Neural cell (in vitro differentiated cells): ENCODE results near the gene ARSB. TPM values are rescaled to one million over a fixed set of nuclear protein-coding genes. Genes with fewer than 3 reads are reported as not detected.
A peak's percentile ranks its signal among the peaks of the same experiment; 100 is the strongest.
"Not testable (repeated sequence)": the region's sequence is repeated elsewhere in the genome, so short reads cannot be mapped to it uniquely, and the experiment has no call there.

Experiments
- H2AFZ ChIP-seq: fragments of 200-600, 300-800 bp; sonication (generic), shearing (Covaris generic); 2 replicates; pipeline ENCODE4 v1.6.0; 2014; ENCODE audit warnings: low read depth, mild to moderate bottlenecking, antibody characterized with exemption, low read length, moderate library complexity
- H3F3A ChIP-seq: fragments of 200-600 bp; shearing (Covaris generic); 2 replicates; pipeline ENCODE4 v1.6.1; 2016; ENCODE audit warnings: mild to moderate bottlenecking, moderate library complexity, mixed read lengths, antibody characterized with exemption, low read length; ENCODE audit not compliant: insufficient read depth, poor library complexity, severe bottlenecking
- H3K27ac ChIP-seq: fragments of 200-600, 300-800 bp; sonication (generic), shearing (Covaris generic); 2 replicates; pipeline ENCODE4 v1.5.1; 2014; ENCODE audit warnings: mild to moderate bottlenecking, low read length, moderate library complexity
- H3K27me3 ChIP-seq: fragments of 300-800, 200-600 bp; sonication (generic), shearing (Covaris generic); 2 replicates; pipeline ENCODE4 v1.6.0; 2014; ENCODE audit warnings: mild to moderate bottlenecking, low read depth, low read length, moderate library complexity; ENCODE audit not compliant: insufficient read depth
- H3K36me3 ChIP-seq: fragments of 300-800, 200-600 bp; sonication (generic), shearing (Covaris generic); 2 replicates; pipeline ENCODE4 v1.5.1; 2014; ENCODE audit warnings: mild to moderate bottlenecking, antibody characterized with exemption, low read length, moderate library complexity; ENCODE audit not compliant: insufficient read depth
- H3K4me2 ChIP-seq: fragments of 300-800, 200-600 bp; sonication (generic), shearing (Covaris generic); 2 replicates; pipeline ENCODE4 v1.6.0; 2014; ENCODE audit warnings: mild to moderate bottlenecking, low read length
- H3K4me3 ChIP-seq: fragments of 300-800, 200-600 bp; sonication (generic), shearing (Covaris generic); 2 replicates; pipeline ENCODE4 v1.5.1; 2014; ENCODE audit warnings: mild to moderate bottlenecking, low read length, moderate library complexity
- H3K79me2 ChIP-seq: fragments of 200-600 bp; shearing (Covaris generic); replicated peaks from 2 replicates; pipeline ENCODE4 v1.6.0; 2014; ENCODE audit warnings: mild to moderate bottlenecking, low read length, moderate library complexity; ENCODE audit not compliant: insufficient read depth
- H3K9ac ChIP-seq: fragments of 300-800, 200-600 bp; sonication (generic), shearing (Covaris generic); 2 replicates; pipeline ENCODE4 v1.6.1; 2016; ENCODE audit warnings: mild to moderate bottlenecking, low read length, mixed read lengths
- H3K9me2 ChIP-seq: fragments of 200-600 bp; shearing (Covaris generic); 2 replicates; pipeline ENCODE4 v1.6.1; 2016; ENCODE audit warnings: mild to moderate bottlenecking, low read length, mixed read lengths; ENCODE audit not compliant: insufficient read depth
- H3K9me3 ChIP-seq: fragments of 200-600, 300-800 bp; sonication (generic), shearing (Covaris generic); 2 replicates; pipeline ENCODE4 v1.6.1; 2016; ENCODE audit warnings: mild to moderate bottlenecking, mixed run types, low read length, moderate library complexity, mixed read lengths
- H4K20me1 ChIP-seq: fragments of 200-600 bp; shearing (Covaris generic); 2 replicates; pipeline ENCODE4 v1.6.1; 2016; ENCODE audit warnings: mild to moderate bottlenecking, mixed run types; ENCODE audit not compliant: insufficient read depth
- CTCF ChIP-seq: fragments of 450-650 bp; IDR thresholded peaks from 2 replicates; pipeline ENCODE4 v1.5.1; 2014; ENCODE audit warnings: antibody characterized with exemption, mild to moderate bottlenecking, moderate library complexity; ENCODE audit not compliant: poor library complexity, severe bottlenecking
- EP300 ChIP-seq: fragments of 450-650 bp; conservative IDR thresholded peaks from 2 replicates; pipeline ENCODE4 v1.6.1; 2014; ENCODE audit warnings: antibody characterized with exemption, mild to moderate bottlenecking, moderate library complexity; ENCODE audit not compliant: poor library complexity, severe bottlenecking
- EZH2 ChIP-seq: fragments of 200-600, 300-800 bp; shearing (Covaris generic), sonication (generic); IDR thresholded peaks from 2 replicates; pipeline ENCODE4 v1.6.1; 2014; ENCODE audit warnings: antibody characterized with exemption, low read length, borderline replicate concordance, mild to moderate bottlenecking; ENCODE audit not compliant: insufficient read depth, poor library complexity, severe bottlenecking
- MXI1 ChIP-seq: fragments of 450-650 bp; conservative IDR thresholded peaks from 2 replicates; pipeline ENCODE4 v1.6.1; 2014; ENCODE audit warnings: antibody characterized with exemption, mild to moderate bottlenecking; ENCODE audit not compliant: poor library complexity, severe bottlenecking
- POLR2AphosphoS5 ChIP-seq: IDR thresholded peaks from 2 replicates; pipeline ENCODE4 v1.6.1; 2012
- RAD21 ChIP-seq: fragments of 450-650 bp; conservative IDR thresholded peaks from 2 replicates; pipeline ENCODE4 v1.6.1; 2014; ENCODE audit warnings: antibody characterized with exemption, mild to moderate bottlenecking, moderate library complexity
- REST ChIP-seq: IDR thresholded peaks from 2 replicates; pipeline ENCODE4 v1.6.1; 2012; ENCODE audit warnings: borderline replicate concordance
- SMC3 ChIP-seq: fragments of 450-650 bp; conservative IDR thresholded peaks from 2 replicates; pipeline ENCODE4 v1.6.1; 2014; ENCODE audit warnings: antibody characterized with exemption, mild to moderate bottlenecking, moderate library complexity; ENCODE audit not compliant: poor library complexity
- TAF1 ChIP-seq: IDR thresholded peaks from 2 replicates; pipeline ENCODE4 v1.6.1; 2012; ENCODE audit warnings: low read depth
- polyA plus RNA-seq: library from polyadenylated mRNA; depleted of rRNA; stranded (reverse); fragments of >200 nt; gene quantifications from 2 replicates; pipeline ENCODE4 v1.2.3, GENCODE V29; 2014

ARSB gene
- polyA plus RNA-seq, 1 donor from 2014 or later, result 8.7 TPM

DNA sequence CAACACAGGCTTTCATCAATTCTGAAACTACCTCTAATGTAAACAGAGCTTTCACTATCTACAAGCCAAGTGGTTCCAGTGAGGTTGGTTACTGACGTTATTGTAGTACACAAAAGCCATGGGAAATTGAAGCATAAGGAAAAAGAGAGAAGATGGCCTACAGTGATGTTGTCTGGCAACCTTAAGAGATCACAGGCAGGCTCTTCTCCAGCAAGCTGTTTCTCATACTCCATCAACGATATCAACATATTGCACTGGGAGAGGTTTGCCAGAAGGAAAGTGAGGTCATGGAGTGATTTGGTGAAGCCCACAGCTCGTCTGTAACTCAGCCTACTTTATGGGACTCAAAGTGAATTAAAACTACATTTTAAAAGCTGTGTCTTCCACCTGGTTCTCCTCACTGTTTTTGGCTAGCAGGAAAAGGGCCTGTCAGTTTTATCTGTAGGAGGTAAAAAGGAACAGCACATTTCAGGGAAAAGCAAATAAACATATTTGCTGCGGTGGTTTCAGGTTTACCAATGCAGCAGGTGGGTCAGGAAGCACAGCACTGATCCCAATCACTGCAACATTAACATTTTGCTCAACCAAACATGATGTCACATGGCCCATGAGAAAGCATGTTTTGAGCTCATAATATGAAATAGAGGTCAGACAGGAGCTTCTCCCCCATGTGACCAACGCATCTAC is 72.9 kb downstream of the ARSB start:
- no peak overlapping the region for H3K4me2 ChIP-seq
- H3K9me3 ChIP-seq, result no peaks in the 10 kb centered on the region
- TF ChIP-seq REST, result no peak
- H3K27ac ChIP-seq, result no peak overlapping the region
- no peak overlapping the region for H3K4me3 ChIP-seq
- H4K20me1 ChIP-seq, result no peaks in the 10 kb centered on the region
- no peaks in the 10 kb centered on the region for H3K36me3 ChIP-seq
- H3K27me3 ChIP-seq, result no peaks in the 10 kb centered on the region
- H3K9me2 ChIP-seq, result no peaks in the 10 kb centered on the region
- H3K9ac ChIP-seq, result no peak overlapping the region
- H2AFZ ChIP-seq, result no peak overlapping the region
- no peaks in the 10 kb centered on the region for H3K79me2 ChIP-seq
- no peaks in the 10 kb centered on the region for H3F3A ChIP-seq

DNA sequence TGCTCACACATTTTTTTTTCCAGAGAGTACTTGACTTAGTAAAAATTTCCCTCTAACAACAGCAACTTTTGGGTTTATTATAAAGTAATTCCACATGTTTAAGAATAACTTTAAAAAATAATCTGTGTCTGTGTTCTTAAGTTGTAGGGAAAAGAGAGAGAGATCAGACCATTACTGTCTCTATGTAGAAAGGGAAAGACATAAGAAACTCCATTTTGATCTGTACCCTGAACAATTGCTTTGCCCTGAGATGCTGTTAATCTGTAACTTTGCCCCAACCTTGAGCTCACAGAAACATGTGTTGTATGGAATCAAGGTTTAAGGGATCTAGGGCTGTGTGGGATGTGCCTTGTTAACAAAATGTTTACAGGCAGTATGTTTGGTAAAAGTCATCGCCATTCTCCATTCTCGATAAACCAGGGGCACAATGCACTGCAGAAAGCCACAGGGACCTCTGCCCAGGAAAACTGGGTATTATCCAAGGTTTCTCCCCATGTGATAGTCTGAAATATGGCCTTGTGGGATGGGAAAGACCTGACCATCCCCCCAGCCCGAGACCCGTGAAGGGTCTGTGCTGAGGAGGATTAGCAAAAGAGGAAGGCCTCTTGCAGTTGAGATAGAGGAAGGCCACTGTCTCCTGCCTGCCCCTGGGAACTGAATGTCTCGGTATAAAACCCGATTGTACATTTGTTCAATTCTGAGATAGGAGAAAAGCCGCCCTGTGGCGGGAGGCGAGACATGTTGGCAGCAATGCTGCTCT is 75.7 kb downstream of the ARSB start:
- not testable (repeated sequence) for H3K27me3 ChIP-seq, H3K4me3 ChIP-seq, H4K20me1 ChIP-seq, H3K4me2 ChIP-seq, H3K9me2 ChIP-seq, H3K36me3 ChIP-seq, H2AFZ ChIP-seq, H3K27ac ChIP-seq, H3K79me2 ChIP-seq, H3F3A ChIP-seq, H3K9me3 ChIP-seq, H3K9ac ChIP-seq

- Histone ChIP-seq H2AFZ (no peak overlapping the region), H3K9me3 (no peaks in the 10 kb centered on the region), H3K27me3 (no peaks in the 10 kb centered on the region), H3K27ac (peak overlapping the region; percentile 2), H3K4me2 (no peak overlapping the region), H3F3A (no peaks in the 10 kb centered on the region), H3K79me2 (no peaks in the 10 kb centered on the region), H3K9me2 (no peaks in the 10 kb centered on the region), H3K9ac (peak overlapping the region; percentile 15), H4K20me1 (no peaks in the 10 kb centered on the region), H3K36me3 (no peaks in the 10 kb centered on the region), H3K4me3 (peak overlapping the region; percentile 48)
- TF ChIP-seq EZH2, result no peak
- TF ChIP-seq TAF1, result no peak
- no peak for TF ChIP-seq EP300
- no peak for TF ChIP-seq CTCF
- TF ChIP-seq RAD21, result no peak
- TF ChIP-seq MXI1, result no peak
- peak; percentile 22 for TF ChIP-seq REST
- no peak for TF ChIP-seq SMC3
- TF ChIP-seq POLR2AphosphoS5, result peak; percentile 9
Measured at GRCh38 chr5:78908173-78909061, 76.7 kb downstream of the ARSB start.
